ENCODE measurements around the gene CSNK1A1.
"Not testable (repeated sequence)": the region's sequence is repeated elsewhere in the genome, so short reads cannot be mapped to it uniquely, and the experiment has no call there.

CSNK1A1 gene

GRCh38 chr5:149466457-149466972, 84.7 kb downstream of the CSNK1A1 start:
- no peak overlapping the region for H3K4me3 ChIP-seq (ENCODE audit: control insufficient read depth, low read depth, low read length)
- TF ChIP-seq, protein P1, sequence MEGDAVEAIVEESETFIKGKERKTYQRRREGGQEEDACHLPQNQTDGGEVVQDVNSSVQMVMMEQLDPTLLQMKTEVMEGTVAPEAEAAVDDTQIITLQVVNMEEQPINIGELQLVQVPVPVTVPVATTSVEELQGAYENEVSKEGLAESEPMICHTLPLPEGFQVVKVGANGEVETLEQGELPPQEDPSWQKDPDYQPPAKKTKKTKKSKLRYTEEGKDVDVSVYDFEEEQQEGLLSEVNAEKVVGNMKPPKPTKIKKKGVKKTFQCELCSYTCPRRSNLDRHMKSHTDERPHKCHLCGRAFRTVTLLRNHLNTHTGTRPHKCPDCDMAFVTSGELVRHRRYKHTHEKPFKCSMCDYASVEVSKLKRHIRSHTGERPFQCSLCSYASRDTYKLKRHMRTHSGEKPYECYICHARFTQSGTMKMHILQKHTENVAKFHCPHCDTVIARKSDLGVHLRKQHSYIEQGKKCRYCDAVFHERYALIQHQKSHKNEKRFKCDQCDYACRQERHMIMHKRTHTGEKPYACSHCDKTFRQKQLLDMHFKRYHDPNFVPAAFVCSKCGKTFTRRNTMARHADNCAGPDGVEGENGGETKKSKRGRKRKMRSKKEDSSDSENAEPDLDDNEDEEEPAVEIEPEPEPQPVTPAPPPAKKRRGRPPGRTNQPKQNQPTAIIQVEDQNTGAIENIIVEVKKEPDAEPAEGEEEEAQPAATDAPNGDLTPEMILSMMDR (conservative IDR thresholded peaks at IDR 0.05; ENCODE audit: control insufficient read depth, insufficient read depth, low read depth, low read length) = no peak
- peak; percentile 97 for DNase-seq (ENCODE audit: low read depth)

DNA sequence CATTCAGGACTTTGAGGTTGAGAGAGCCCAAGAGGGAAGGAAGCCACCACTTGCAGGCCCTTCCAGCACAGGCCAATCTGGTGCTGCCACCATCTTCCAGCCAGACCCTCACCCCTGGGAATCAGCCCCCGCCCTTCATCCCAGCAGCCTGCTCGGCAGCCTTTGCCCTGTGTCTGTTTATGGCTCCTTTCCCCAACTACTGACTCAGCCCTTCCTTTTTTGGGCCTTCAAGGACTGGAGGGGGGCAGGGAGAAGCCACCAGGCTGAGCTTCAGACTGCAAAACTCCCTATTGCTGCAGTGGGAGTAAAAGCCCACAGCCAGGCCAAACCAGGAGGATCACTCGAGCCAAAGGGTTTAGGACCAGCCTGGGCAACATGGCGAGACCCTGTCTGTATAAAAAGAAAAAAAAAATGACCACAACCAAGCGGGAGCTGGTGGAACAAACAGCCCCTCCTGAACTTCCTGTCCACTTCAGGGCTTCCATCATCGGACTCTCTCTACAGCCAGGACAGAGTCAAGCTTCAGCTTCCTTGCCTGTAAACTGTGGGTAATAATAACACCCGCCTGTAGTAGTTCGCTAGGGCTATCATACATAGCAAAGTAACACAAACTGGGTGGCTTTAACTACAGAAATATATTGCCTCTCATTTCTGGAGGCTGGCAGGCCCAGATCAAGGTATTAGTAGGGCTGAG, 86.3 kb downstream of the CSNK1A1 start:
- no peak overlapping the region for H3K4me3 ChIP-seq (ENCODE audit: control insufficient read depth, low read depth, low read length)
- DNase-seq (ENCODE audit: low read depth) = peak; percentile 82
- TF ChIP-seq, protein P1 (conservative IDR thresholded peaks at IDR 0.05; ENCODE audit: control insufficient read depth, insufficient read depth, low read depth, low read length) = no peak

- not testable (repeated sequence) for H3K4me3 ChIP-seq (ENCODE audit: control insufficient read depth, low read depth, low read length); DNase-seq (ENCODE audit: low read depth)
Observed at GRCh38 chr5:149461907-149462306, 89.3 kb downstream of the CSNK1A1 start.

GRCh38 chr5:149459891-149460290, 91.3 kb downstream of the CSNK1A1 start:
- no peak overlapping the region for H3K4me3 ChIP-seq (ENCODE audit: control insufficient read depth, low read depth, low read length)
- DNase-seq (ENCODE audit: low read depth) = no peak
- TF ChIP-seq, protein P1 (conservative IDR thresholded peaks at IDR 0.05; ENCODE audit: control insufficient read depth, insufficient read depth, low read depth, low read length) = no peak

GRCh38 chr5:149457393-149457763, 93.9 kb downstream of the CSNK1A1 start:
- no peak overlapping the region for H3K4me3 ChIP-seq (ENCODE audit: control insufficient read depth, low read depth, low read length)
- TF ChIP-seq, protein P1 (conservative IDR thresholded peaks at IDR 0.05; ENCODE audit: control insufficient read depth, insufficient read depth, low read depth, low read length) = no peak
- no peak for DNase-seq (ENCODE audit: low read depth)

GRCh38 chr5:149456597-149457392, 94.4 kb downstream of the CSNK1A1 start:
- H3K4me3 ChIP-seq (ENCODE audit: control insufficient read depth, low read depth, low read length) = no peak overlapping the region
- no peak for DNase-seq (ENCODE audit: low read depth)
- TF ChIP-seq, protein P1 (conservative IDR thresholded peaks at IDR 0.05; ENCODE audit: control insufficient read depth, insufficient read depth, low read depth, low read length) = no peak

DNA sequence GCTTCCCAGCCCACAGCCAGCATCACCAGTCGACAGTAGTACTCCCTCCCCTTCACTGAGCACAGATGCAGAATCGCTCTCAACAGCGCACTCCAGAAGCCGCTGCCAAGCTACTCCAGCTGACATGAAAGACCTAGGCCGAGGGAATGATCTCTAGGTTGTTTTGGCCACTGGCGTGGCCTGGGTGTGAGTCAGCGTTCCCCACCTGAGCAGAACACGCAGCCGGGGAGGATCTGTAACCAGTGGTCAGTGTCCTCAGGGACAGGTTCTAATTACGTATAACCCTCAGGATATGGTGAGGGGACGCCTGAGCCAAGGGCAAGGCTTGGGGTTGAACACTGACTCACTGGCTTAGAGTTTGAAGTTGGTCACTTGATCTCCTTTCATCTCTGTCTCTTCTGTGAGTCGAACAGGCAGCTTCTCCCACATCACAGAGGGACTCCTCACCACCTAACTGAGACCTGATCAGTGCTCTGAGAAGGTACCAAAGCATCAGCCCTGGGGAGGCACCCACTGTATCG, 95.3 kb downstream of the CSNK1A1 start:
- DNase-seq (ENCODE audit: low read depth) = peak; percentile 99
- TF ChIP-seq, protein P1 (conservative IDR thresholded peaks at IDR 0.05; ENCODE audit: control insufficient read depth, insufficient read depth, low read depth, low read length) = no peak
- no peak overlapping the region for H3K4me3 ChIP-seq (ENCODE audit: control insufficient read depth, low read depth, low read length)

Data from fibroblast of mammary gland (primary cell).